ENCODE data around the gene ADAM12. TPM values are rescaled to one million over a fixed set of nuclear protein-coding genes. Genes with fewer than 3 reads are reported as not detected.
A peak's percentile ranks its signal among the peaks of the same experiment; 100 is the strongest.

The ADAM12 gene
- total RNA-seq, 4 donors from 2014 or later: under 0.01 to 60.8 (median 0.64) TPM; not detected in 1

DNA sequence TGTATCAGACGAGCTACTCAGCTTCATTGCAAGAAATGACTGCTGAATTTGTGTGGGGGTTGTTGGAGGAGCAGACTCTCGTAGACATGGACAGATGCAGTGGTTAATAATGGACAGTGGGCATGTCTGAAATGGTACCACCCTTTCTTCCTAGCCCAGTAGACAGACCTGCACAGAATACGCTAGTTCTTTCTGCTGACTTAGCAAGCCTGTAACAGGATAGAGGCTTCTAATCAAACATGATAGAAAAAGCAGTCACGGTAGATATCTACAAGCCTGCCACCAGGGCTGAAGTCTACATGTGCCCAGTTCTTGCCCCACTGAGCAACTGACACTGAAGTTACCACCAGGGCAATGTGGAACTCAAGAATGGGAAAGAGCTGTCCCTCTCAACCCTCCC, 303.9 kb downstream of the ADAM12 start:
- Histone ChIP-seq H3K4me1 (no peaks in the 10 kb centered on the region), H3K27me3 (no peaks in the 10 kb centered on the region), H3K27ac (no peak overlapping the region), H3K4me3 (no peak overlapping the region), H3K36me3 (no peaks in the 10 kb centered on the region), H3K9me3 (no peaks in the 10 kb centered on the region)
- TF ChIP-seq, protein P1, sequence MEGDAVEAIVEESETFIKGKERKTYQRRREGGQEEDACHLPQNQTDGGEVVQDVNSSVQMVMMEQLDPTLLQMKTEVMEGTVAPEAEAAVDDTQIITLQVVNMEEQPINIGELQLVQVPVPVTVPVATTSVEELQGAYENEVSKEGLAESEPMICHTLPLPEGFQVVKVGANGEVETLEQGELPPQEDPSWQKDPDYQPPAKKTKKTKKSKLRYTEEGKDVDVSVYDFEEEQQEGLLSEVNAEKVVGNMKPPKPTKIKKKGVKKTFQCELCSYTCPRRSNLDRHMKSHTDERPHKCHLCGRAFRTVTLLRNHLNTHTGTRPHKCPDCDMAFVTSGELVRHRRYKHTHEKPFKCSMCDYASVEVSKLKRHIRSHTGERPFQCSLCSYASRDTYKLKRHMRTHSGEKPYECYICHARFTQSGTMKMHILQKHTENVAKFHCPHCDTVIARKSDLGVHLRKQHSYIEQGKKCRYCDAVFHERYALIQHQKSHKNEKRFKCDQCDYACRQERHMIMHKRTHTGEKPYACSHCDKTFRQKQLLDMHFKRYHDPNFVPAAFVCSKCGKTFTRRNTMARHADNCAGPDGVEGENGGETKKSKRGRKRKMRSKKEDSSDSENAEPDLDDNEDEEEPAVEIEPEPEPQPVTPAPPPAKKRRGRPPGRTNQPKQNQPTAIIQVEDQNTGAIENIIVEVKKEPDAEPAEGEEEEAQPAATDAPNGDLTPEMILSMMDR (IDR thresholded peaks at IDR 0.05): no peak
- no peak for TF ChIP-seq POLR2A (IDR thresholded peaks at IDR 0.05)
- intact Hi-C loops (cut with DNase I; ENCODE audit: low total_unique reads): no loop called here
- DNase-seq: no peak

DNA sequence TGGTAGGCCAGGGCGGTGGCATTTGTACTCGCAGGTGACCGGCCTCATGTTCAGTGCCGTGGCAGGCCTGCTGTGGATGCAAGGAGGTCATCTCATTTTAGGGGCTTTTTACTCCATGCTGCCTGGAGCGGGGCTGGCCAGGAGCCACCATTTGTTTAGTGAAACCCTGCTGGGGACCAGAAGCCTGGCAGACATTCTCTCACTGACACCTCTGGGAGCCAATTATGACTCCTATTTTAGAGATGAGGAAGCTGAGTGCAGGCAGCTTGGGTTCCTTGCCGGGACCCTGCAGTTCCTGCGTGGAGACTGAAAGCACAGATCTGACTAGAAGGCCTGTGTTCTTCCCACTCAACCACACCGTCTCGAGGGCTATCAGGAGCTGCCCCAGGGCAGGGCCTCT, 305.3 kb downstream of the ADAM12 start:
- H3K4me3 ChIP-seq: no peak overlapping the region
- H3K9me3 ChIP-seq: no peaks in the 10 kb centered on the region
- DNase-seq: no peak
- H3K4me1 ChIP-seq: no peaks in the 10 kb centered on the region
- intact Hi-C loops (cut with DNase I; ENCODE audit: low total_unique reads): no loop called here
- no peaks in the 10 kb centered on the region for H3K36me3 ChIP-seq
- TF ChIP-seq, protein P1 (IDR thresholded peaks at IDR 0.05): no peak
- no peak for TF ChIP-seq POLR2A (IDR thresholded peaks at IDR 0.05)
- H3K27me3 ChIP-seq: no peaks in the 10 kb centered on the region
- H3K27ac ChIP-seq: no peak overlapping the region

DNA sequence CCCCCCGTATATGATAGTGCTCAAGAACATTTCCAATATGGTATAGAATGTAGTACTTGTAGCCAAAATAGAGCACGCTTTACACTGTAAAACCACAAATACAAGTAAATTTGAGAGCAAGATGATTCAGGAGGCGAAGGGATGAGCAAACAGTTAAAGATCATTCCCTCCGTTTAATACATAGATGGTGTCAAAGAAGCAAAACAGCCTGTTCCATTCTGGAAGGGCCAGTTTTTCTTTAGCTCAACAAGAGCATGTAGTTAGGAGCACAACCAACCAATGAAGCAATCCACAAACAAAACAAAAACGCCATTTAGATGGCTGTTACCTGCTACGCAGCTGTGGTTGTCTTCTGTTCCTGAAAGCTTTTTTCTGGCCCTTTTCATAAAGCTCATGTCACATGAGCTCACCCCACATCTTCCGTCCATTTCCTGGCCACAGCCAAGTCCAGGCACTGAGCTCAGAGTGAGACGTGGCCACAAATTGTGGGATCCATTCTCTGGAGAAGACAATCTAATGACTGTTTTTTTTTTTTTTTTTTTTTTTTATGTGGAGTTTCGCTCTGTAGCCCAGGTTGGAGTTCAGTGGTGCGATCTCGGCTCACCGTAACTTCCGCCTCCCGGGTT, 306.3 kb downstream of the ADAM12 start:
- Histone ChIP-seq H3K9me3 (no peaks in the 10 kb centered on the region), H3K4me3 (no peak overlapping the region), H3K27ac (no peak overlapping the region), H3K36me3 (no peaks in the 10 kb centered on the region), H3K27me3 (no peaks in the 10 kb centered on the region), H3K4me1 (no peaks in the 10 kb centered on the region)
- TF ChIP-seq, protein P1 (IDR thresholded peaks at IDR 0.05): no peak
- no peak for TF ChIP-seq POLR2A (IDR thresholded peaks at IDR 0.05)
- DNase-seq: no peak
- intact Hi-C loops (cut with DNase I; ENCODE audit: low total_unique reads): no loop called here

DNA sequence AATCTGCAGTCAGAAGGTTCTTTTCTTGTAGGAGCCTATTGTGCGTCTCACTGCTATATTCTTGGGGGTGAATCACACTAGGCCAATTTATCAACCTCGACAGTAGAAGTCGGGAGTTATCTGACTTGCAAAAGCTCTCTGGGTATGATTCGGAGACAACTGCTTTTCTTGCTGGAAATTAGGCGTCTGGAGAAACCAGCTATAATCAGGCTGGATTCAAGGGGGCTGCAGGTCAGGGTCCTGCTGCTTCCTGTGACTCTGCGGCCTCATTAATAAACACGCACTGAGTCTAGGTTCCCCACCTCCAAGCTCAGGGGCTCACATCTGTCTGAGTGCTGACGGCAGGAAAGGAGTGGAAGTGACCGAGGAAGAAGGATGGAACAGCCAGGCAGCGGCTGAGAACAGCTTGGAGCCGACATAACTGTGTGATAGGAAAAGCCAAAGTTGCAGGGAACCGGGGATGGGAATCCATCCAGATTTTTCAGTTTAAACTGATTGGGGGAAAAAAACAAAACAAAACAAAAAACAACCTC, 307.3 kb downstream of the ADAM12 start:
- Histone ChIP-seq H3K4me1 (no peaks in the 10 kb centered on the region), H3K36me3 (no peaks in the 10 kb centered on the region), H3K9me3 (no peaks in the 10 kb centered on the region), H3K4me3 (peak overlapping the region in 1 of 2 donors; percentile 22), H3K27ac (peak overlapping the region; percentile 5 to 56), H3K27me3 (no peaks in the 10 kb centered on the region)
- DNase-seq: no peak
- no peak for TF ChIP-seq POLR2A (IDR thresholded peaks at IDR 0.05)
- TF ChIP-seq, protein P1 (IDR thresholded peaks at IDR 0.05): no peak
- intact Hi-C loops (cut with DNase I; ENCODE audit: low total_unique reads): no loop called here

DNA sequence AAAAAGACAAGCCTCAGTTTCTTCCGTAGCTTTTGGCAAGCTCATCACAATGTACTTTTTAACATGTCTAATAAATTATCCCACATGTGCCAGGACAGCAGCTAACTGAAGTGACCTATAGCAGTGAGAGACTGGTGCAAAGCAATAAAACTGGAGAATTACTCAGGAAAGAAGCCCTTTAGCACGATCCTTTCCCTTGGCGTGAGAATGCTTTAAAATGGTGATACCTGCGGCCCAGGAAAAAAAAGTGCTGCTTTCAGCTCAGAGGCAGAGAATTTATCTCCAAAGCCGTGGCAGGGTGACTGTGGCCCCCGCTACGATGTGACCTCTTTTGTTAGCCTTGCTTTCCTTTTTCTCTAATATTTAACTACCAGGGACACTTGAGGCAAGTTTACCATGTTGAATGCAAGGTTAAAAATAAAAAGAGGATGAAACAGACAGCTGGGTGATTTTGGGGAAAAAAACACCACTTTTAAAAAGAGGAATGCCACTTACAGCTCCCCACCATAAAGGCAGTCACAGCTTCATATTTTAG, 307.9 kb downstream of the ADAM12 start:
- TF ChIP-seq, protein P1 (IDR thresholded peaks at IDR 0.05): no peak
- TF ChIP-seq POLR2A (IDR thresholded peaks at IDR 0.05): no peak
- Histone ChIP-seq H3K27ac (peak overlapping the region in 1 of 2 donors; percentile 51), H3K4me3 (no peak overlapping the region), H3K27me3 (no peaks in the 10 kb centered on the region), H3K36me3 (no peaks in the 10 kb centered on the region), H3K4me1 (no peaks in the 10 kb centered on the region), H3K9me3 (no peaks in the 10 kb centered on the region)
- no peak for DNase-seq
- intact Hi-C loops (cut with DNase I; ENCODE audit: low total_unique reads): no loop called here

All from uterus (tissue), 4 donors.